HL-60 (cell line): Measurements from ENCODE around the gene C11orf42.

Experiments
- GABPA ChIP-seq: IDR thresholded peaks from 2 replicates; pipeline ENCODE4 v1.6.1; 2012; ENCODE audit warnings: low read depth
- POLR2AphosphoS5 ChIP-seq: IDR thresholded peaks from 2 replicates; pipeline ENCODE4 v1.6.1; 2012; ENCODE audit warnings: low read depth
- SPI1 ChIP-seq: IDR thresholded peaks from 2 replicates; pipeline ENCODE4 v1.6.1; 2012; ENCODE audit warnings: low read depth, mild to moderate bottlenecking, borderline replicate concordance
- TF ChIP-seq, protein P1 (sequence below): IDR thresholded peaks from one replicate; pipeline ENCODE4 v1.5.1; 2011; ENCODE audit warnings: low read length, control low read depth, inconsistent platforms; ENCODE audit not compliant: insufficient read depth
- TF ChIP-seq, protein P2 (sequence below): IDR thresholded peaks from 2 replicates; pipeline ENCODE4 v1.6.1; 2012; ENCODE audit warnings: low read depth; ENCODE audit not compliant: insufficient replicate concordance

DNA sequence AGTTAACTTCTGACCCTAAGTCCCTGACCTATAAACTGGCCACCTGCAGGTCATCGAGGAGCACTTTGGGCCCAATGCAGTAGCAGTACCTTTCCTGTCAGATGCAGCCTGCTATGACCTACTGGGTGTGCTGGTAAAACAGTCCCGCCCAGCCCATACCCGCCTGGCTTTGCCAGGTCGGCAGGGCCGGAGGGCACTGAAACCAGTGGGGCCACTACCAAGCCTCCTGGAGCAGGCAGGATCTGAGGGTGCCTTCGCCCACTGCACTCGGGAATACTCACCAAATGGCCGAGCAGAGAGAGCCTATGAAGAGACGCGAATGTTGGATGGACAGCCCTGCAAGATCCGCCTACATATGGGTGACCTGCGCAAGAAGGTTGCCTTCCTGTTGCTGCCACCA lies 4.4 kb downstream of the C11orf42 start:
- TF ChIP-seq, protein P1, sequence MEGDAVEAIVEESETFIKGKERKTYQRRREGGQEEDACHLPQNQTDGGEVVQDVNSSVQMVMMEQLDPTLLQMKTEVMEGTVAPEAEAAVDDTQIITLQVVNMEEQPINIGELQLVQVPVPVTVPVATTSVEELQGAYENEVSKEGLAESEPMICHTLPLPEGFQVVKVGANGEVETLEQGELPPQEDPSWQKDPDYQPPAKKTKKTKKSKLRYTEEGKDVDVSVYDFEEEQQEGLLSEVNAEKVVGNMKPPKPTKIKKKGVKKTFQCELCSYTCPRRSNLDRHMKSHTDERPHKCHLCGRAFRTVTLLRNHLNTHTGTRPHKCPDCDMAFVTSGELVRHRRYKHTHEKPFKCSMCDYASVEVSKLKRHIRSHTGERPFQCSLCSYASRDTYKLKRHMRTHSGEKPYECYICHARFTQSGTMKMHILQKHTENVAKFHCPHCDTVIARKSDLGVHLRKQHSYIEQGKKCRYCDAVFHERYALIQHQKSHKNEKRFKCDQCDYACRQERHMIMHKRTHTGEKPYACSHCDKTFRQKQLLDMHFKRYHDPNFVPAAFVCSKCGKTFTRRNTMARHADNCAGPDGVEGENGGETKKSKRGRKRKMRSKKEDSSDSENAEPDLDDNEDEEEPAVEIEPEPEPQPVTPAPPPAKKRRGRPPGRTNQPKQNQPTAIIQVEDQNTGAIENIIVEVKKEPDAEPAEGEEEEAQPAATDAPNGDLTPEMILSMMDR = no peak
- TF ChIP-seq, protein P2, sequence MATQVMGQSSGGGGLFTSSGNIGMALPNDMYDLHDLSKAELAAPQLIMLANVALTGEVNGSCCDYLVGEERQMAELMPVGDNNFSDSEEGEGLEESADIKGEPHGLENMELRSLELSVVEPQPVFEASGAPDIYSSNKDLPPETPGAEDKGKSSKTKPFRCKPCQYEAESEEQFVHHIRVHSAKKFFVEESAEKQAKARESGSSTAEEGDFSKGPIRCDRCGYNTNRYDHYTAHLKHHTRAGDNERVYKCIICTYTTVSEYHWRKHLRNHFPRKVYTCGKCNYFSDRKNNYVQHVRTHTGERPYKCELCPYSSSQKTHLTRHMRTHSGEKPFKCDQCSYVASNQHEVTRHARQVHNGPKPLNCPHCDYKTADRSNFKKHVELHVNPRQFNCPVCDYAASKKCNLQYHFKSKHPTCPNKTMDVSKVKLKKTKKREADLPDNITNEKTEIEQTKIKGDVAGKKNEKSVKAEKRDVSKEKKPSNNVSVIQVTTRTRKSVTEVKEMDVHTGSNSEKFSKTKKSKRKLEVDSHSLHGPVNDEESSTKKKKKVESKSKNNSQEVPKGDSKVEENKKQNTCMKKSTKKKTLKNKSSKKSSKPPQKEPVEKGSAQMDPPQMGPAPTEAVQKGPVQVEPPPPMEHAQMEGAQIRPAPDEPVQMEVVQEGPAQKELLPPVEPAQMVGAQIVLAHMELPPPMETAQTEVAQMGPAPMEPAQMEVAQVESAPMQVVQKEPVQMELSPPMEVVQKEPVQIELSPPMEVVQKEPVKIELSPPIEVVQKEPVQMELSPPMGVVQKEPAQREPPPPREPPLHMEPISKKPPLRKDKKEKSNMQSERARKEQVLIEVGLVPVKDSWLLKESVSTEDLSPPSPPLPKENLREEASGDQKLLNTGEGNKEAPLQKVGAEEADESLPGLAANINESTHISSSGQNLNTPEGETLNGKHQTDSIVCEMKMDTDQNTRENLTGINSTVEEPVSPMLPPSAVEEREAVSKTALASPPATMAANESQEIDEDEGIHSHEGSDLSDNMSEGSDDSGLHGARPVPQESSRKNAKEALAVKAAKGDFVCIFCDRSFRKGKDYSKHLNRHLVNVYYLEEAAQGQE = no peak
- TF ChIP-seq POLR2AphosphoS5 (no peak), GABPA (no peak), SPI1 (no peak)
